NB4 (cell line): ENCODE measurements around the gene CYBA.

ENCODE experiments used
- CTCF ChIP-seq: IDR thresholded peaks from one replicate; pipeline ENCODE4 v1.5.1; 2012; ENCODE audit warnings: low read depth, low read length
- POLR2A ChIP-seq: IDR thresholded peaks from 2 replicates; pipeline ENCODE4 v1.6.1; 2011; ENCODE audit warnings: mild to moderate bottlenecking; ENCODE audit not compliant: insufficient read length; ENCODE audit errors: extremely low read depth

- TF ChIP-seq CTCF (no peak), POLR2A (no peak)
These were observed 21.0 kb downstream of the CYBA start for GRCh38 chr16:88629835-88630234.
